Measurements from ENCODE around the gene NAP1L4. TPM values are rescaled to one million over a fixed set of nuclear protein-coding genes. Genes with fewer than 3 reads are reported as not detected.

The NAP1L4 gene
- total RNA-seq, 2 donors from 2014 or later: 45.9 to 57.7 TPM

GRCh38 chr11:3001496-3001895 lies 9.4 kb upstream of the NAP1L4 start:
- ATAC-seq (no peak), DNase-seq (peak in 3 of 4 donors; percentile 42 to 54 (median 52))
- no peaks in the 10 kb centered on the region for H3K9me3 ChIP-seq
- no peak overlapping the region for H3K4me3 ChIP-seq
- TF ChIP-seq POLR2A (IDR thresholded peaks at IDR 0.05) (no peak), CTCF (IDR thresholded peaks at IDR 0.05) (no peak)
- WGBS, 2 donors: 55 to 82% methylated on average over 6 of the region's 6 CpGs
- peaks cover 0 to 7% of the 10 kb centered on the region in 2 donors for H3K36me3 ChIP-seq (replicated peaks in 1 of 2; ENCODE audit: insufficient read depth in 1 of 2, low read depth in 2 of 2)
- H3K27me3 ChIP-seq: no peaks in the 10 kb centered on the region
- peak overlapping the region; percentile 72 to 77 (median 74) for H3K27ac ChIP-seq
- H3K4me1 ChIP-seq: peaks cover 54% of the 10 kb centered on the region
- intact Hi-C loops (cut with DNase I): no loop called here

- peak; percentile 81 to 92 (median 90) for DNase-seq
- H3K27me3 ChIP-seq: no peaks in the 10 kb centered on the region
- peaks cover 54% of the 10 kb centered on the region for H3K4me1 ChIP-seq
- TF ChIP-seq POLR2A (IDR thresholded peaks at IDR 0.05) (peak in 1 of 3 donors; percentile 25), CTCF (IDR thresholded peaks at IDR 0.05) (no peak)
- peaks cover 0 to 7% of the 10 kb centered on the region in 2 donors for H3K36me3 ChIP-seq (replicated peaks in 1 of 2; ENCODE audit: insufficient read depth in 1 of 2, low read depth in 2 of 2)
- no peaks in the 10 kb centered on the region for H3K9me3 ChIP-seq
- WGBS, 2 donors: 45 to 67% methylated on average over 3 to 17 of the region's 17 CpGs
- ATAC-seq: peak; percentile 74
- intact Hi-C loops (cut with DNase I): no loop called here
- peak overlapping the region; percentile 72 to 77 (median 74) for H3K27ac ChIP-seq
- no peak overlapping the region for H3K4me3 ChIP-seq
Measured at GRCh38 chr11:3000032-3000961, 8.2 kb upstream of the NAP1L4 start.

DNA sequence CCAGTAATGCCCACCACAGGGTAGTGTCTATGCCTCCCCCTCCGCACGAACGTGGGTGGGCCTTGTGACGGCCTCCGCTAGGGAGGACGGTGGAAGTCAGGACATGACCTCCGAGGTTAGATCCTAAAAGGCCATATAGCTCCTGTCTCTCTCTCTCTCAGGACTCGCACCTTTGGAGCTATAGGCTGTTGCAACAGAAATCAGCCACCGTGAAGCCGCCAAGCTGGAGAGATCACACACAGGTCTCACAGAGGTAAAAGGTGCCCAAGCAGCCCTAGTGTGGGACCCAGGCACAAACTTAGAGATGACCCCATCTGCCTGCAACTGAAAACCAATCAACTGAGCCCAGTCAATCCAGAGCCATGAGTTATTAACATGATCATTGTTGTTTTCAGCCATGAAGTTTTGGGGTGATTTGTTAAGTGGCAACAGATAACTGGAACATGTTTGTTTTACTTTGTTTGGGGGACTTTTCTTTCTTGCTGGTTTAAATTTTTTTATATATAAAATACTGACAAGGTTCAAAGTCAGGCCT lies 7.4 kb upstream of the NAP1L4 start:
- no peak for ATAC-seq
- Histone ChIP-seq H3K36me3 (replicated peaks in 1 of 2; ENCODE audit: insufficient read depth in 1 of 2, low read depth in 2 of 2) (peaks cover 0 to 5% of the 10 kb centered on the region in 2 donors), H3K27ac (peak overlapping the region in 3 of 4 donors; percentile 73 to 77 (median 76)), H3K4me3 (no peak overlapping the region), H3K4me1 (peaks cover 54% of the 10 kb centered on the region), H3K27me3 (no peaks in the 10 kb centered on the region), H3K9me3 (no peaks in the 10 kb centered on the region)
- TF ChIP-seq CTCF (IDR thresholded peaks at IDR 0.05) (no peak), POLR2A (IDR thresholded peaks at IDR 0.05) (no peak)
- DNase-seq: peak in 1 of 4 donors; percentile 8
- WGBS, 2 donors: 83 to 91% methylated on average over 10 of the region's 10 CpGs
- intact Hi-C loops (cut with DNase I): no loop called here

- no peaks in the 10 kb centered on the region for H3K36me3 ChIP-seq (replicated peaks in 1 of 2; ENCODE audit: insufficient read depth in 1 of 2, low read depth in 2 of 2)
- peak; percentile 82 to 94 (median 88) for DNase-seq
Measured at GRCh38 chr11:2998073-2998850, 6.1 kb upstream of the NAP1L4 start.

More at GRCh38 chr11:2998073-2998850, 6.1 kb upstream of the NAP1L4 start:
- WGBS, 2 donors: 53 to 61% methylated on average over 6 to 7 of the region's 7 CpGs
- intact Hi-C loops (cut with DNase I): no loop called here
- Histone ChIP-seq H3K4me1 (peaks cover 54% of the 10 kb centered on the region), H3K27ac (peak overlapping the region; percentile 52 to 83 (median 67)), H3K4me3 (no peak overlapping the region), H3K27me3 (no peaks in the 10 kb centered on the region), H3K9me3 (no peaks in the 10 kb centered on the region)
- peak in 1 of 7 experiments; percentile 10 for TF ChIP-seq CTCF (IDR thresholded peaks at IDR 0.05)
- TF ChIP-seq POLR2A (IDR thresholded peaks at IDR 0.05): no peak
- ATAC-seq: peak; percentile 93
